Suppressor macrophage treated with lipopolysaccharide for 4 hours (primary cell): ENCODE data around the gene DPH7.
"Not testable (repeated sequence)": the region's sequence is repeated elsewhere in the genome, so short reads cannot be mapped to it uniquely, and the experiment has no call there.

Source experiments
- DNase-seq: peaks from one replicate; pipeline ENCODE4 v3.0.0-alpha.2; 2020

DPH7 gene

DNA sequence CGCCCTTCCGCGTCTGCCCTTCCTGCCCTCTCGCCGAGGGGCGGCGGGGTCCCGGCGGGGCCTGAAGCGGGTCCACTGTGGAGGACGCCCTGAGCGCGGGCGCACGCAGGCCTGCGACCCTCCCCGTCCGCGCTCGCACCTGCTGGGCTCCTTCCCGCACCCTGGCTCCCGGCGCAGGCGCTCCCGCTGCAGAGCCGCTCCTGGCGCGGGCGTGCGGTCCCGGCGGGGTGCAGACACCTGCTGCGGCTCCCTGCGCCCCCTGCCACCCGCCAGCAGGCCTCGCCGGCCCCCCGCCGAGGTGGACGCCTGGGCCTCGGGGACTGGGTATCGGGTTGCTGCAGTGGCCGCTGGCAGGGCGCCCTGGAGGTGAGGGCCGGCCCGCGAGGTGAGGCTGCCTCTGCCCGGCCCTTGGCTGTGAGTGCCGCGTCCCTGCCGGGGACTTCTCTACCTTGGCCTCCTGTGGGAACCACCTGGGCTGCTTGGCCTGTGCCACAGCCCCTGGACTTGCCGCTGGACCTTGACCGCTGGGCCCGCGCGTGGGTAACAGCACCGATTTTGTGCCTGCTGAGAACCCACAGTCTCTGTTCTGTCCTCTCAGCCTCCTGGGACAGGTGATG lies 27.4 kb upstream of the DPH7 start:
- no peak for DNase-seq

- peak; percentile 97 for DNase-seq
Measured at GRCh38 chr9:137605121-137606004, 26.6 kb upstream of the DPH7 start, which contains the start of gene ARRDC1. Gene ARRDC1, plus strand, starts transcription at chr9:137605686. Its CDS starts 32 bp downstream, at chr9:137605718.

- no peak for DNase-seq
Measured at GRCh38 chr9:137604345-137605086, 25.8 kb upstream of the DPH7 start.

GRCh38 chr9:137603879-137604278 lies 25.2 kb upstream of the DPH7 start:
- no peak for DNase-seq

DNA sequence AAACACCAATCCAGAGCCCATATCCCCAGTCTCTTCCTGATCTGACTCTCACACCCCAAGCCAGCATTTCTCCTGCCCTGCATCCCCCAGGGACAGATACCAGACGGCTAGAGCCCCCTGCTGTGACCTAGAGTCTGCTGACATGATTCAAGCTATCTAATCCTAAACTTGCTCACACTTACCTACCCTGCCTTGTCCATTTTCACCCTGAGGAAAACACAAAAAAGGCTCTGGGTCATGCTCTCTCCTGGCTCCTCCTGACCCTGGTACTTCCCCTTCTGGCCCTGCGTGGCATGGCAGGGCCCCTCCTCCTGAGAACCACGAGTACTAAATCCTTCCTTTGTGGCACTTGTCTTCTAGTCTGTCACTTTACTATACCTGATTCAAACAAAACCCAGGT lies 23.9 kb upstream of the DPH7 start:
- DNase-seq: peak; percentile 58

DNA sequence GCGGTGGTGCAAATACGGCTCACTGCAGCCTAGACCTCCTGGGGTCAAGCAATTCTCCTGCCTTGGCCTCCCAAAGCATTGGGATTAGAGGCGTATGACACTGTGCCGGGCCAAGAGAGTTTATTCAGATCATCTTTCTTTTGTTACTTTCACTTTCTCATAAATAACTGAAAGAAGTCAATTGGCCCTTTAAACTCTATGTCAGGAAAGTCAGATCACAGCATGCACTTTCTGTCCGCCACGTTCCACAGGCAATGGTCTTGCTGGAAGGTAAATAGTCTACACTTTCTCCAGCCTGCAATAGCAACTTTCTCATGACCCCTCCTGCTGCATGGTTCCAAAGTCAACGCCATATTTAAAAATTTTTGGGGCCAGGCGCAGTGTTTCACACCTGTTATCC lies 20.2 kb upstream of the DPH7 start:
- no peak for DNase-seq

- not testable (repeated sequence) for DNase-seq
Measured at GRCh38 chr9:137596577-137596976, 17.9 kb upstream of the DPH7 start.

DNA sequence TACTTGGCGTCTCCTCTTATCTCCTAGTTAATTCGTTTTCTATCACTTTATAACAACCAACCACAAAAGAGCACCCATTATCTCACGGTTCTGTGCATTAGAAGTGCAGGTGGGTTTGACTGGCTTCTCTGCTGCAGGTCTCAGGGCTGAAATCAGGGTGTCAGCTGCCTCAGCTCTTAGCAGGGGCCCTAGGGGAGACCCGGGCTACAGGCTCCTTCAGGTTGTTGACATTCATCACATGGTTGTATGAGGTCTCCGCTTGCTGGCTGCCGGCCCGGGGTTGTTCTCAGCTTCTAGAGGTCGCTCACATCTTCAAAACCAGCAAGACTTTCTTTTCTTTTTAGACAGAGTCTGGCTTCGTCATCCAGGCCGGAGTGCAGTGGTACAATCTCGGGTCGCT lies 14.5 kb upstream of the DPH7 start:
- DNase-seq: no peak

DNA sequence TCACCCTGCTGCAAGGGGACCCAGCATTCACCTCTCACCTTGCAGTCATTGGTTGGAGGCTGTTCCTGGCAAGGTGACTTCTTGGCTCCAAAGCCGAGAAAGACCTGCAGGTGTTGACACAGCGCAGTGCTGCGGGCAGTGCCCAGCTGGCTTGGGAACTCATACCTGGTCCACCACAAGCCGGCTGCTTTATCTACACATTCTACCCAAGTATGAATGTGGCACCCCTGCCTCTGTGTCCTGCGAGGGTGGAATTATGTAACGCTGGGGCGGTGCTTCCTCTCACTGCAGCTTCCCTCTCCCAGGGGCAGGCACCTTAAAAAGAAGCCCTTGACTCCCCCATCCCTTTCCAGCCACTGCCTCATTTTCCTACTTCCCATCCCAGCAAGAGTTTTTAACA lies 14.0 kb upstream of the DPH7 start:
- no peak for DNase-seq

DNA sequence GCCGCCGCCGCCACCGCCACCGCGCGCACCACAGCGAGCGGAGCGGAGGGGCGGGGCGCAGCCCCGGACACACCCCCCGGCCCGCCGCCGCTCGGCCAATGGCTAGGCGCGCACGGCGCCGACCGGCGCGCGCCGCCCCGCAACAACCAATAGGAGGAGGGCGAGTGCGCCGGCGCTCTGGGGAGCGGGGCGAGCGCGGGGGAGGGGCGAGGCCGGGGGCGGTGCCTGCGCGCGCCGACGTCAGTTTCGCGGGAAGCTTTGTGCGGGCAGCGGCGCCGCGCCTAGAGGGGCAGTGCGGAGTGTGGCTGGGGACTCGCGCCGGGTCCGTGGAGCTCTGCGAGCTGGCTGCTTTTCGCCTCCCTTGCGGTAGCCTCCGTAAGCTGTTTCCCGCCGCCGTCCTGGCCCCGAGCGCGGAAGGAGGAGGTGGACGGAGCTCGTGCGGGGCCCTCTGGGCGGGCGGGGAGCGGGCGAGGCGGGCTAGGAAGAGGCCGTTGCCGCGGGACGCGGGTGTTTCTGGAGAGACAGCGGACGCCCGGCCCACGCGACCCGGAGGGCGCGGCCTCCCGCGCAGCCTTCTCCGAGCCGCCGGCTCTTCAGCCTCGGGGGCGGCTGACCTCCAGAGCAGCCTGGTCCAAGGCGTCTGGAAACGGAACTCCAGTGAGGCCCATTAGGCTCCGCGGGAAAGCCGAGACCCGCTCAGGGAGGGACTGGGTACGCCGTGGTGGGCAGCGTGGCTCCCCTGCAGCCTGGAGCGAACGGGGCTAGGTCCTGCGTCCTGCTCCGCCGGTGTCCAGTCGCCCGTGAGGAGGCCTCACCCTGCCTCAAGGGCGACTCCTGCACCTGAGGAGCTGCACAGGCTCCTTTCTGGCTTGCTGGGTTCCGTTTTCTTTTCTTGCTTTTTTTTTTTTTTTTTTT lies 12.0 kb upstream of the DPH7 start, which contains the start of gene ZMYND19:
ZMYND19 (minus strand) TSS at position 44 of the 915 bp plus-strand sequence. CDS start 249 bp downstream, outside the sequence.
- peak; percentile 98 for DNase-seq

GRCh38 chr9:137590123-137590468 lies 11.4 kb upstream of the DPH7 start:
- no peak for DNase-seq

DNA sequence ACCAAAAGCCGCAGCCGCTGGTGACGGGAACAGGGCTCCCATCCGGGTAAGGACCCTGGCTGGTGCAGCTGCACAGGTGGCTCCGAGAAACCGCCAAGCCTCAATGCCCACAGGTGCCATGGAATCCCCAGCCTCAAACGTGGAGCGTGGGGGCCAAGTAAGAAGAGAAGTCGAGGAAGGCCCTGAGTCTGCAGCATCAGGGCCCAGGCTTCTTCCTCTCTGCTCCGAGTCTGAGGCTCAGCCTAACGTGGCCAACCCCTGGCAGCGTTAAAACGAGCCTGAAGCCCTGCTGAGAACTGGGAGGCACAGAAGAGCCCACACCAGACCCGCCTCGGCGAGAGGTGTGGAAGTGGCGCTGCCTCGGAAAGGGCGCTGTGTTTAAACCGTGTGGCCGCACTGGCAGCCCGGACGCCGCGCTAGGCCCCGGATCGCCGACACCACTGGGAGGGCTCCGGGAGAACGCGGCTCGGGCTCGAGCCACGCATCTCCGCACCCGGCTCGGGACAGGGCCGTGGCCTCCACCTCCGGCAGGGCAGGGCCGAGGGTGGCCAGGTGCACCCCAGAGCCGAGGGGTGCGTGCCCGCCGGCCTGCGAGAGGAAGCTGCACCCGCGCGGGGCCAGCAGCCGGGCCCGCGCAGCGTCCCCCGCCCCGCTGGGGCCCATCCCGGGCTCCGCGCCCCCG lies 10.9 kb upstream of the DPH7 start:
- DNase-seq: no peak

DNA sequence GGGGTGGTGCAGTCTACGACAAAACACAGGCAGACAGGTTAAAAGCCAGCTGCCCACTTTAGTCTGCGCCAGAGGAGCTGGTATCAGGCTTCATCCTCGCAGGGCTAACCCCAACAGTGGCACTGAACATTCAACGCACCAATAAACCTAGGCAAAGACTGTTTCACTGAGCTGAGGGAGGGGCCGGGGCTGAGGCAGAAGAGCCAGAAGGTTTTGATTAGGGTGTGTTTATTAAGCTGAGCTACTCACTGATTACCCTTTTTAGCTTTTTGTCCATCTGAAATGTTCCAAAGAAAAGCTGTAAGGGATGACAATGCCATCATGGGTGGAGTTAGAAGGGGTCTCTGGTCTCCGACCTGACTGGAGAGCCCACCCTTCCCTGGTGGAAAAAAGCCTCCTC lies 10.2 kb upstream of the DPH7 start:
- DNase-seq: no peak

DNA sequence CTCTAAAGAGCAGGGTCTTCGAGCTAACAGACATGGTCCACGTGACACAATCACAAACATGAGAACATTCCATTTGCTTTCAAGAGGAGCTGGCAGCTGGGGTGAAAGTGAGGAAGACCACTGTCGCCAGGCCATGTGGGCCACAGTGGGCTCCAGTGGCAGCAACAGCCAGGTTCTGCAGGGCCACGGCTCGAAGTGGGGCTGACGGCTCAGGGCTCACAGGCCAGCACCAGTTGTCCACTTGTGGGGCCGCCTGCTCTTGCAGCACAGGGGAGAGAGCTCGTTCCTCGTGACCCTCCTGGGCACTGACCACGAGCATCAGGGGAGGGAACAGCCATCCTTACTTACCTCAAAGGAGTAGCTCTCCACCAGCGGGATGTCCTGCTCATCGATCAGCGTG lies 9.6 kb upstream of the DPH7 start:
- DNase-seq: no peak

GRCh38 chr9:137586854-137587253 lies 8.1 kb upstream of the DPH7 start:
- DNase-seq: no peak

GRCh38 chr9:137583957-137584356 lies 5.2 kb upstream of the DPH7 start:
- no peak for DNase-seq

DNA sequence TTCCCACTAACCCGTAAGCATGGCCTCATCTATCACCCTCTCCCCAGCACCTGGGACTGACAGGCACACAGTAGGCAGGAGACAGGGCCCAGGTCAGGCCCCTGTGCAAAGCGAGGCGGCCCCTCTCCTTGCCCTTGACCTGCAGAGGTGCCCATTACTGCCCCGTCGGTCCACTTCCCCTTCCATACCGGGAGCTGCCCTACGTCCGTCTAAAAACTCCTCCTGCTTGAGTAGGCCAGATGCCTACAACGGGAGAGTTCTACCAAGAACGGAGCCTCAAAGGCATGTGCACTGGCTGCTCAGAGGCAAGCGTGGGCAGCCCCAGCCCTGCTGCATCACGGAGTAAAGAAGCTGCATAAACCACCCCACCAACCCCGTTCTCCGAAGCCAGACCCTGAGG lies 4.6 kb upstream of the DPH7 start:
- DNase-seq: no peak

- peak; percentile 32 for DNase-seq
Measured at GRCh38 chr9:137582286-137582860, 3.6 kb upstream of the DPH7 start.

- no peak for DNase-seq
Measured at GRCh38 chr9:137581361-137582285, 2.9 kb upstream of the DPH7 start.

- no peak for DNase-seq
Measured at GRCh38 chr9:137580954-137581322, 2.2 kb upstream of the DPH7 start.
